Esophagus muscularis mucosa (tissue), 3 donors: ENCODE results near the gene HDAC3.

Experiments used
- CTCF ChIP-seq, 3 experiments: fragments of 200-600 bp in 2 of 3; fragments of 450-650 bp in 1 of 3; sonication (generic) in 2 of 3; IDR thresholded peaks; one replicate each; pipeline ENCODE4 v1.5.1; 2017 to 2019; ENCODE audit warnings: antibody characterized with exemption in 3 of 3, mild to moderate bottlenecking in 2 of 3, moderate library complexity in 1 of 3
- POLR2A ChIP-seq: fragments of 450-650 bp; IDR thresholded peaks from one replicate; pipeline ENCODE4 v1.6.1; 2017; ENCODE audit warnings: antibody characterized with exemption, moderate library complexity, mild to moderate bottlenecking, low read depth

- TF ChIP-seq CTCF (IDR thresholded peaks at IDR 0.05) (no peak), POLR2A (no peak)
These were observed 590 bp downstream of the HDAC3 start for GRCh38 chr5:141636106-141636412.
